ENCODE results near the gene ARHGAP6.
"Not testable (repeated sequence)": the region's sequence is repeated elsewhere in the genome, so short reads cannot be mapped to it uniquely, and the experiment has no call there.

The ARHGAP6 gene

DNA sequence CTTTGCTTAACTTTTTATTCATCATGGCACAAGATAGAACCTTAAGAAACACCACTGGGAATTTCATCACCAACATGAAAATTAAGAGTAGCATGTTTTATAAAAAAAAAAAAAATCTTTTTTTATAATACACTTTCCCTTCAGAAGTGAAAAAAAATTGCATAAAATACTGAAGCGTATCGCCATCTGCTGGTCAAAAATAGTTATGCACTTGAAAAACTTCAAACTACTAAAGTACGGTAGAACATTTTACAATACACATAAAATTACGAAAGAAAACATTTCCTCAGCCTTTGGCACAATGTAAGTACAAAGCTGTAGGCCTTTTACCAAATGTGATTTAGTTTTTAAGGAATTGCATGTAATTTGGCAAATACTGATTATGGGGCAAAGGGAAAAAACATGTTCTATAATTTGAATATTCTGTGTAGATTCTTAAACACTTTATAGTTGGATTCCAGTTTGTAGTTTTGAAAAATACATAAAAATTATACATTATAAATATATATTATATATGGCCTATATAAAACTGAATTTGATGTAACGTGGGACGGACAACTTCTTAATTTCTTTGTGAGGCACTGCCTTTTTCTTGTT, 528.1 kb downstream of the ARHGAP6 start:
- H3K9me3 ChIP-seq (ENCODE audit: insufficient read depth, low read length): no peaks in the 10 kb centered on the region
- TF ChIP-seq YY1 (IDR thresholded peaks at IDR 0.05; ENCODE audit: insufficient read depth, insufficient read length) (no peak), SUZ12 (IDR thresholded peaks at IDR 0.05; ENCODE audit: extremely low read depth, insufficient read depth, insufficient read length) (no peak)
- DNase-seq (ENCODE audit: low read depth, low spot score): no peak
- no peak overlapping the region for H3K4me3 ChIP-seq (ENCODE audit: insufficient read length, low read depth)
- no peaks in the 10 kb centered on the region for H3K27me3 ChIP-seq (ENCODE audit: insufficient read depth, insufficient read length)
- no peaks in the 10 kb centered on the region for H3K36me3 ChIP-seq (ENCODE audit: insufficient read depth, insufficient read length, low read length)
- H3K9ac ChIP-seq (ENCODE audit: insufficient read length, low read depth): no peak overlapping the region
- peaks cover 2% of the 10 kb centered on the region for H3K4me1 ChIP-seq (ENCODE audit: insufficient read depth, insufficient read length)

DNA sequence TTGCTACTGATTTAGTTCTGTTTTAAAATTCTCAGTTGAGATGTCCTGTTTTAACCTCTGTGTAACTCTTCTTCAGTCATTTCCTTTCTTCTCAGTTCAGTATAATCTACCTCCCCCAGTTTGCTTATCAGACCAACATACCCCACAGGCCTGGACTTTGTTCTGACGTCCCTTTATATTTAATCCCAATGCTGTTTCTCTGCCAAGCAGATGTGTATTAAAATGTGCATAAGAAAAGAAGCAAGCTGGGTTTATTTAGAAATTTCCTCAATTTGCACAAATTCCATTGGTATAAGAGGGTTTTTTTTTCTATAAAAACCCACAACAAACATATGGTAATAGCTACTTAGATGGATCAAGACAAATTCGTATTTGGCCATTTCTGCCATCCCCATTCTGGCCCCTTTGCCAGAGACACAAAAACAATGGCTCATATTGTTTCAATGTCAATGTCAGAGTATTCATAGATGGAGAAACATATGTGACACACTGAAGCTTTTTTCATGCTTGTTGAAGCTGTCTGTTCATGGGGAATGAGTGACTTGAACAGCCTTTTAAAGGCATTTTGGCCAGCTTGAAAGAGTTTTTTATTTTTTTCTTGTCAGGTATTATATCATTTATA, 530.0 kb downstream of the ARHGAP6 start:
- H3K4me1 ChIP-seq (ENCODE audit: insufficient read depth, insufficient read length): peaks cover 2% of the 10 kb centered on the region
- no peak for DNase-seq (ENCODE audit: low read depth, low spot score)
- H3K4me3 ChIP-seq (ENCODE audit: insufficient read length, low read depth): no peak overlapping the region
- no peaks in the 10 kb centered on the region for H3K27me3 ChIP-seq (ENCODE audit: insufficient read depth, insufficient read length)
- no peaks in the 10 kb centered on the region for H3K9me3 ChIP-seq (ENCODE audit: insufficient read depth, low read length)
- H3K36me3 ChIP-seq (ENCODE audit: insufficient read depth, insufficient read length, low read length): no peaks in the 10 kb centered on the region
- TF ChIP-seq SUZ12 (IDR thresholded peaks at IDR 0.05; ENCODE audit: extremely low read depth, insufficient read depth, insufficient read length) (no peak), YY1 (IDR thresholded peaks at IDR 0.05; ENCODE audit: insufficient read depth, insufficient read length) (no peak), ZNF274 (IDR thresholded peaks at IDR 0.05; ENCODE audit: low read depth, low read length) (no peak)
- H3K9ac ChIP-seq (ENCODE audit: insufficient read length, low read depth): no peak overlapping the region

DNA sequence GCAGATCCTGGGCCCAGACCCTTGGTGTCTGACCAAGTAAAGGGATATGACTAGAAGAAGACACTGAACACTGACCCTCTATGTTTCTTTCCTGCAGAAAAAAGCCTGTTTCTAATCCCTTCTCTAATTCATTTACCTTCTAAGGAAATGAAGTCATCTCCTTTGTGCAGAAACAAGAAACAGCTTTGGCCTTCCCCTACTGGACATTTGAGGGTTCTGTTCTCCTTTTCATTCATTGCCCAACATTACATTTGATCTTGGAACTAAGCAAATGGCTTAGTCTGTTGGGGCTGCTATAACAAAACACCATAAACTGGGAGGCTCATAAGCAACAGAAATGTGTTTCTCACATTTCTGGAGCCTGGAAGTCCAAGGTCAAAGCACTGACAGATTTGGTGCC, 534.6 kb downstream of the ARHGAP6 start:
- Histone ChIP-seq H3K9ac (ENCODE audit: insufficient read length, low read depth) (no peak overlapping the region), H3K27me3 (ENCODE audit: insufficient read depth, insufficient read length) (no peaks in the 10 kb centered on the region), H3K4me1 (ENCODE audit: insufficient read depth, insufficient read length) (no peaks in the 10 kb centered on the region), H3K36me3 (ENCODE audit: insufficient read depth, insufficient read length, low read length) (no peaks in the 10 kb centered on the region), H3K9me3 (ENCODE audit: insufficient read depth, low read length) (no peaks in the 10 kb centered on the region), H3K4me3 (ENCODE audit: insufficient read length, low read depth) (no peak overlapping the region)
- TF ChIP-seq SUZ12 (IDR thresholded peaks at IDR 0.05; ENCODE audit: extremely low read depth, insufficient read depth, insufficient read length): no peak
- TF ChIP-seq YY1 (IDR thresholded peaks at IDR 0.05; ENCODE audit: insufficient read depth, insufficient read length): no peak
- TF ChIP-seq ZNF274 (IDR thresholded peaks at IDR 0.05; ENCODE audit: low read depth, low read length): no peak
- no peak for DNase-seq (ENCODE audit: low read depth, low spot score)

DNA sequence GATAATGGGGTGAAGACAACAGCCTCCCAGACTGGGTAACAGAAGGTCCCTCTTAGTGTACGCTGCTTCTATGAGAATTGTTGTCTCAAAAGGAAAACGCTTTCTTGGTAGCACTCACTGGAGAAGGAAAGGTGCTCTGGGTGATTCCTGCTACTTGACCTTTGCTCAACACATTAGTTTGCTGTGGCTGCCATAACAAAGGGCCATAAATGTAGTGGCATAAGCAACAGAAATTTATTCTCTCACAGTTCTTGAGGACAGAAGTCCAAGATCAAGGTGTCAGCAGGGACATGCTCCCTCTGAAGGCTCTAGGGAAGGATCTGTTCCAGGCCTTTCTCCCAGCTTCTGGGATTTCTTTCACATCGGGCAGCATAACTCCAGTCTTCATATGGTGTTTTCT, 535.6 kb downstream of the ARHGAP6 start:
- Histone ChIP-seq H3K9ac (ENCODE audit: insufficient read length, low read depth) (no peak overlapping the region), H3K27me3 (ENCODE audit: insufficient read depth, insufficient read length) (no peaks in the 10 kb centered on the region), H3K4me3 (ENCODE audit: insufficient read length, low read depth) (no peak overlapping the region), H3K4me1 (ENCODE audit: insufficient read depth, insufficient read length) (no peaks in the 10 kb centered on the region), H3K9me3 (ENCODE audit: insufficient read depth, low read length) (no peaks in the 10 kb centered on the region), H3K36me3 (ENCODE audit: insufficient read depth, insufficient read length, low read length) (no peaks in the 10 kb centered on the region)
- no peak for TF ChIP-seq ZNF274 (IDR thresholded peaks at IDR 0.05; ENCODE audit: low read depth, low read length)
- TF ChIP-seq YY1 (IDR thresholded peaks at IDR 0.05; ENCODE audit: insufficient read depth, insufficient read length): no peak
- TF ChIP-seq SUZ12 (IDR thresholded peaks at IDR 0.05; ENCODE audit: extremely low read depth, insufficient read depth, insufficient read length): no peak
- no peak for DNase-seq (ENCODE audit: low read depth, low spot score)

DNA sequence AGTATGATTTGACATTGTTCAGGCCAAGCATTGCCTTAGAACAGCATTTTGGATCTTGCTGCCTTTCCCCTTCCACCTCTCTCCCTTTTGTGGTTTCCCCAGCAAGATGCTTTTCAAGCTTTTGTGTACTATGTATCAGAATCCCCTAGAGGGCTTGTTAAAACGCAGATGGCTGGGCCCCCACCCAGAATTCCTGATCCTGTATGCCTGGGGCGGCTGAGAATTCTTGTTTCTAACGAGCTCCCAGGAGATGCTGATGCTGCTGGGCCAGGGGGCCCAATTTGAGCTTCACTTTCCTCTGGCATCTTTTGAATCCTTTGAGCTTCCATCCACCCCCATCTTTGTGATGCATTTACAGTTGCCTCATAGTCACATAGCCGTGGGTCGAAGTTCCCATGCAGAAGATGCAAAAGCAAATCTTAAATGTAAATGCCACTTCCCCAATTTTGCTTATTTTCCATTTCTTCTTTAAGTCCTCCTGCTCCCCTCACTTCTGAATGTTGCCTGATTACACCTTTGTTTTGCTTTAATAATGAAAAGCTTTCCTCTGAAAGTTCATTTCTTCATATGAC, 536.1 kb downstream of the ARHGAP6 start:
- no peaks in the 10 kb centered on the region for H3K4me1 ChIP-seq (ENCODE audit: insufficient read depth, insufficient read length)
- no peak overlapping the region for H3K9ac ChIP-seq (ENCODE audit: insufficient read length, low read depth)
- DNase-seq (ENCODE audit: low read depth, low spot score): peak; percentile 36
- no peaks in the 10 kb centered on the region for H3K27me3 ChIP-seq (ENCODE audit: insufficient read depth, insufficient read length)
- TF ChIP-seq SUZ12 (IDR thresholded peaks at IDR 0.05; ENCODE audit: extremely low read depth, insufficient read depth, insufficient read length) (no peak), YY1 (IDR thresholded peaks at IDR 0.05; ENCODE audit: insufficient read depth, insufficient read length) (no peak), ZNF274 (IDR thresholded peaks at IDR 0.05; ENCODE audit: low read depth, low read length) (no peak)
- H3K4me3 ChIP-seq (ENCODE audit: insufficient read length, low read depth): no peak overlapping the region
- no peaks in the 10 kb centered on the region for H3K9me3 ChIP-seq (ENCODE audit: insufficient read depth, low read length)
- no peaks in the 10 kb centered on the region for H3K36me3 ChIP-seq (ENCODE audit: insufficient read depth, insufficient read length, low read length)

DNA sequence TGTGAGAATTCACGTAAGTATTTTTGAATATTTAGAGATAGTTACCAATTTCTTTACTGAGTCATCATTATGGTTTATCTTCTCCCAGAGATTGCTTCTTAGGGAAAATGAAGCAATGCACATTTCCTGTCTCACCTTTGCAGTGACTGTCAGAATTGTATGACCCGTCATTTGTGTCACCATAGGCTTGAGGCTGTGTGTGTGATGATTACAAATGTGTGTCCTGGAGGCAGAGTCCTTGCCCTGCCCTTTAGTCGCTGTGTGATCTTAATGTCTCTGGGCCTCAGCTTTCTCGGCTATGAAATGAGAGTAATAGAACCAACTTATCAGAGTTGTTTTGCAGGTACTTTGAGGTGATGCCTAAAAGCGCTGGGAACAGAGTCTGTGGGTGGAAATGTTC, 540.7 kb downstream of the ARHGAP6 start:
- no peaks in the 10 kb centered on the region for H3K9me3 ChIP-seq (ENCODE audit: insufficient read depth, low read length)
- H3K4me3 ChIP-seq (ENCODE audit: insufficient read length, low read depth): no peak overlapping the region
- H3K9ac ChIP-seq (ENCODE audit: insufficient read length, low read depth): no peak overlapping the region
- peaks cover 28% of the 10 kb centered on the region for H3K36me3 ChIP-seq (ENCODE audit: insufficient read depth, insufficient read length, low read length)
- no peaks in the 10 kb centered on the region for H3K27me3 ChIP-seq (ENCODE audit: insufficient read depth, insufficient read length)
- no peaks in the 10 kb centered on the region for H3K4me1 ChIP-seq (ENCODE audit: insufficient read depth, insufficient read length)
- DNase-seq (ENCODE audit: low read depth, low spot score): no peak
- TF ChIP-seq YY1 (IDR thresholded peaks at IDR 0.05; ENCODE audit: insufficient read depth, insufficient read length) (no peak), ZNF274 (IDR thresholded peaks at IDR 0.05; ENCODE audit: low read depth, low read length) (no peak), SUZ12 (IDR thresholded peaks at IDR 0.05; ENCODE audit: extremely low read depth, insufficient read depth, insufficient read length) (no peak)

DNA sequence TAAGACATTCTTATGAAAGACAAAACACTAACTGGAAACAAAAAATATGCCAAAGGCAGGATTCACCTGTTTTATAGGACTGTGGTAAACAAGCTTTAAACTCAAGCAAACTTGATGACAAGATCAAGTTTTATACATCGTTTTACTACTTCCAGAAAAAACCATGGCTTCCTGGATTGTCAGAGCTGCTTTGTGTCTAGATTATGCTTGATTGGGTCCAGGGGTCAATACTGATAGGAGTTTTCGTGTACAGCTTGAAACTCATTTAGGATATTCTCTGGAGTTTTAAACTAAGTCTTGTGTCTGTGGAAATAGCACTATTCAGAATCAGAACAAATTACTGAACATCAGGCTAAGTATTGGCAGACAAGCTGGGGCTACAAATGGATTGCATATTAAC, 541.6 kb downstream of the ARHGAP6 start:
- TF ChIP-seq ZNF274 (IDR thresholded peaks at IDR 0.05; ENCODE audit: low read depth, low read length): no peak
- TF ChIP-seq SUZ12 (IDR thresholded peaks at IDR 0.05; ENCODE audit: extremely low read depth, insufficient read depth, insufficient read length): no peak
- no peak for TF ChIP-seq YY1 (IDR thresholded peaks at IDR 0.05; ENCODE audit: insufficient read depth, insufficient read length)
- no peaks in the 10 kb centered on the region for H3K4me1 ChIP-seq (ENCODE audit: insufficient read depth, insufficient read length)
- H3K9ac ChIP-seq (ENCODE audit: insufficient read length, low read depth): no peak overlapping the region
- DNase-seq (ENCODE audit: low read depth, low spot score): no peak
- no peaks in the 10 kb centered on the region for H3K27me3 ChIP-seq (ENCODE audit: insufficient read depth, insufficient read length)
- no peaks in the 10 kb centered on the region for H3K9me3 ChIP-seq (ENCODE audit: insufficient read depth, low read length)
- H3K36me3 ChIP-seq (ENCODE audit: insufficient read depth, insufficient read length, low read length): peaks cover 38% of the 10 kb centered on the region
- H3K4me3 ChIP-seq (ENCODE audit: insufficient read length, low read depth): no peak overlapping the region

DNA sequence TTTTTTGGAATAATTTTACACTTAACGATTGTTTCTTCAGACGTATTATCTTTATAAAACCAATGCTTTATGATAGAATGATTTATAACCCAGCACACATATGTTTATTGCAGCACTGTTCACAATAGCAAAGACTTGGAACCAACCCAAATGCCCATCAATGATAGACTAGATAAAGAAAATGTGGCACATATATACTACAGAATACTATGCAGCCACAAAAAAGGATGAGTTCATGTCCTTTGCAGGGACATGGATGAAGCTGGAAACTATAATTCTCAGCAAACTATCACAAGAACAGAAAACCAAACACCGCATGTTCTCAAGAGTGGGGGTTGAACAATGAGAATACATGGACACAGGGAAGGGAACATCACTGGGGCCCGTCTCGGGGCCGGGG, 542.6 kb downstream of the ARHGAP6 start:
- not testable (repeated sequence) for H3K4me3 ChIP-seq (ENCODE audit: insufficient read length, low read depth); H3K27me3 ChIP-seq (ENCODE audit: insufficient read depth, insufficient read length); DNase-seq (ENCODE audit: low read depth, low spot score); H3K4me1 ChIP-seq (ENCODE audit: insufficient read depth, insufficient read length); H3K9ac ChIP-seq (ENCODE audit: insufficient read length, low read depth); H3K9me3 ChIP-seq (ENCODE audit: insufficient read depth, low read length)
- H3K36me3 ChIP-seq (ENCODE audit: insufficient read depth, insufficient read length, low read length): peaks cover 48% of the 10 kb centered on the region
